Ishikawa (cell line): ENCODE results near the gene TRIM54.

ENCODE experiments used
- CREB1 ChIP-seq: IDR thresholded peaks from 2 replicates; pipeline ENCODE4 v1.6.1; 2012; ENCODE audit warnings: low read depth
- EP300 ChIP-seq: IDR thresholded peaks from 2 replicates; pipeline ENCODE4 v1.6.1; 2012; ENCODE audit warnings: borderline replicate concordance
- MAX ChIP-seq: IDR thresholded peaks from 2 replicates; pipeline ENCODE4 v1.6.1; 2012
- NFIC ChIP-seq: IDR thresholded peaks from 2 replicates; pipeline ENCODE4 v1.6.1; 2012
- TAF1 ChIP-seq: IDR thresholded peaks from 2 replicates; pipeline ENCODE4 v1.6.1; 2012; ENCODE audit warnings: low read depth, mild to moderate bottlenecking

- no peak for TF ChIP-seq MAX
- no peak for TF ChIP-seq EP300
- TF ChIP-seq CREB1 = no peak
- no peak for TF ChIP-seq NFIC
- TF ChIP-seq TAF1 = no peak
Measured at GRCh38 chr2:27255660-27256059, 26.6 kb upstream of the TRIM54 start.
